Left ventricle myocardium inferior (tissue), 1 donor: ENCODE results near the gene ELMOD3. TPM values are rescaled to one million over a fixed set of nuclear protein-coding genes. Genes with fewer than 3 reads are reported as not detected.
"Not testable (repeated sequence)": the region's sequence is repeated elsewhere in the genome, so short reads cannot be mapped to it uniquely, and the experiment has no call there.

ENCODE experiments used
- DNase-seq: peaks from one replicate; pipeline ENCODE4 v3.0.0-alpha.2; 2020
- H3K27ac ChIP-seq: fragments of 200-600 bp; replicated peaks from 2 replicates; pipeline ENCODE4 v1.8.0; 2021
- H3K27me3 ChIP-seq: fragments of 200-600 bp; 2 replicates; pipeline ENCODE4 v1.8.0; 2021; ENCODE audit warnings: low read depth
- H3K36me3 ChIP-seq: fragments of 200-600 bp; 2 replicates; pipeline ENCODE4 v1.8.0; 2021
- H3K4me1 ChIP-seq: fragments of 200-600 bp; 2 replicates; pipeline ENCODE4 v1.8.0; 2021
- H3K4me3 ChIP-seq: fragments of 200-600 bp; 2 replicates; pipeline ENCODE4 v1.8.0; 2021; ENCODE audit warnings: mild to moderate bottlenecking, moderate library complexity
- H3K9me3 ChIP-seq: fragments of 200-600 bp; replicated peaks from 2 replicates; pipeline ENCODE4 v1.8.0; 2021
- CTCF ChIP-seq: fragments of 200-600 bp; IDR thresholded peaks from 2 replicates; pipeline ENCODE4 v1.8.0; 2021; ENCODE audit warnings: antibody characterized with exemption, mild to moderate bottlenecking, borderline replicate concordance
- intact Hi-C: fragments of 100-400 bp; cut with micrococcal nuclease; formaldehyde crosslinking; loops from one replicate; pipeline ENCODE4 v1.11.0; 2022
- total RNA-seq: library from RNA; stranded (reverse); fragmentation: NEBNext Ultra II Directional; extraction: Animal tissue kit (Norgen Biotek cat#: 25700); gene quantifications from one replicate; pipeline ENCODE4 v1.2.1, GENCODE V29; 2021
- donor health status: DM: no; HTN: yes; CAD: no; lungs with severe emphysema.

Gene ELMOD3
- total RNA-seq, 1 donor from 2014 or later = 10.6 TPM

- Histone ChIP-seq H3K4me1 (no peaks in the 10 kb centered on the region), H3K27me3 (no peaks in the 10 kb centered on the region), H3K36me3 (no peaks in the 10 kb centered on the region), H3K27ac (no peak overlapping the region), H3K4me3 (no peak overlapping the region), H3K9me3 (no peaks in the 10 kb centered on the region)
- intact Hi-C loops = no loop called here
- no peak for TF ChIP-seq CTCF
- DNase-seq = no peak
These were observed 19.6 kb upstream of the ELMOD3 start for GRCh38 chr2:85334928-85335327.

GRCh38 chr2:85340034-85340892 is 14.3 kb upstream of the ELMOD3 start:
- DNase-seq = no peak
- no peaks in the 10 kb centered on the region for H3K9me3 ChIP-seq
- H3K27ac ChIP-seq = no peak overlapping the region
- no peaks in the 10 kb centered on the region for H3K4me1 ChIP-seq
- no peak for TF ChIP-seq CTCF
- intact Hi-C loops = no loop called here
- H3K36me3 ChIP-seq = peaks cover 20% of the 10 kb centered on the region
- H3K27me3 ChIP-seq = no peaks in the 10 kb centered on the region
- H3K4me3 ChIP-seq = no peak overlapping the region

GRCh38 chr2:85341269-85342029 is 13.1 kb upstream of the ELMOD3 start:
- DNase-seq = no peak
- Histone ChIP-seq H3K27ac (no peak overlapping the region), H3K27me3 (no peaks in the 10 kb centered on the region), H3K9me3 (no peaks in the 10 kb centered on the region), H3K4me3 (no peak overlapping the region), H3K4me1 (no peaks in the 10 kb centered on the region), H3K36me3 (peaks cover 32% of the 10 kb centered on the region)
- intact Hi-C loops = no loop called here
- no peak for TF ChIP-seq CTCF

GRCh38 chr2:85342156-85342555 is 12.4 kb upstream of the ELMOD3 start:
- no peaks in the 10 kb centered on the region for H3K9me3 ChIP-seq
- no peaks in the 10 kb centered on the region for H3K4me1 ChIP-seq
- H3K27ac ChIP-seq = no peak overlapping the region
- no peaks in the 10 kb centered on the region for H3K27me3 ChIP-seq
- no peak overlapping the region for H3K4me3 ChIP-seq
- peaks cover 39% of the 10 kb centered on the region for H3K36me3 ChIP-seq
- intact Hi-C loops = no loop called here
- TF ChIP-seq CTCF = no peak
- DNase-seq = no peak

GRCh38 chr2:85343207-85343895 is 11.2 kb upstream of the ELMOD3 start:
- peaks cover 51% of the 10 kb centered on the region for H3K36me3 ChIP-seq
- intact Hi-C loops, H3K4me1 ChIP-seq: not testable (repeated sequence)

More at GRCh38 chr2:85343207-85343895, 11.2 kb upstream of the ELMOD3 start:
- H3K4me3 ChIP-seq, DNase-seq, H3K9me3 ChIP-seq, H3K27ac ChIP-seq, H3K27me3 ChIP-seq: not testable (repeated sequence)
